OCI-LY7 (cell line): ENCODE measurements around the gene ZIC4. TPM values are rescaled to one million over a fixed set of nuclear protein-coding genes. Genes with fewer than 3 reads are reported as not detected.

Experiments
- BruUV-seq: library from RNA; stranded (reverse); fragments of 400-500 nt; replicated peaks from 2 replicates; lab custom pipeline; 2021; lab: Mats Ljungman, UMichigan
- CTCF ChIA-PET: fragments of 300-600 bp; sonication (Branson Sonifier 250); formaldehyde crosslinking; loops from one replicate; lab custom pipeline; 2022; ENCODE audit warnings: antibody characterized with exemption; ENCODE audit not compliant: unreplicated experiment; lab: Charles Lee
- POLR2A ChIA-PET: fragments of 300-600 bp; sonication (Branson Sonifier 250); formaldehyde crosslinking; loops from one replicate; lab custom pipeline; 2022; ENCODE audit warnings: antibody characterized with exemption; lab: Charles Lee
- DNase-seq: peaks from one replicate; pipeline ENCODE4 v3.0.0-alpha.2; 2015; ENCODE audit warnings: low spot score
- H2AFZ ChIP-seq: fragments of 200-600 bp; sonication (generic), shearing (Covaris generic); 2 replicates; pipeline ENCODE4 v1.6.1; 2014; ENCODE audit warnings: mild to moderate bottlenecking, antibody characterized with exemption, low read length, moderate library complexity
- H3K27ac ChIP-seq: fragments of 200-600 bp; sonication (generic); 2 replicates; pipeline ENCODE4 v1.5.1; 2014; ENCODE audit warnings: mixed run types, low read depth, mild to moderate bottlenecking, moderate library complexity, low read length, inconsistent platforms; ENCODE audit not compliant: poor library complexity, severe bottlenecking
- H3K36me3 ChIP-seq: fragments of 200-600 bp; sonication (generic); 2 replicates; pipeline ENCODE4 v1.6.1; 2014; ENCODE audit warnings: mild to moderate bottlenecking, antibody characterized with exemption, low read length, moderate library complexity, mixed read lengths; ENCODE audit not compliant: insufficient read depth
- H3K4me1 ChIP-seq: fragments of 200-600 bp; sonication (generic); 2 replicates; pipeline ENCODE4 v1.5.1; 2014; ENCODE audit warnings: mild to moderate bottlenecking, low read length; ENCODE audit not compliant: insufficient read depth, poor library complexity, severe bottlenecking
- H3K4me2 ChIP-seq: fragments of 200-600 bp; sonication (generic); 2 replicates; pipeline ENCODE4 v1.6.1; 2014; ENCODE audit warnings: mild to moderate bottlenecking, low read length
- H3K4me3 ChIP-seq: fragments of 200-600 bp; sonication (generic); 2 replicates; pipeline ENCODE4 v1.5.1; 2014; ENCODE audit warnings: mild to moderate bottlenecking, low read depth, low read length; ENCODE audit not compliant: poor library complexity, severe bottlenecking
- H3K79me2 ChIP-seq: fragments of 200-600 bp; sonication (generic); 2 replicates; pipeline ENCODE4 v1.6.1; 2016; ENCODE audit warnings: low read depth, mild to moderate bottlenecking, low read length, moderate library complexity, mixed read lengths; ENCODE audit not compliant: insufficient read depth
- H3K9me2 ChIP-seq: fragments of 200-600 bp; sonication (generic); 2 replicates; pipeline ENCODE4 v1.6.1; 2016; ENCODE audit warnings: mild to moderate bottlenecking, low read length, mixed read lengths; ENCODE audit not compliant: insufficient read depth
- H3K9me3 ChIP-seq: fragments of 200-600 bp; sonication (generic); 2 replicates; pipeline ENCODE4 v1.6.1; 2014; ENCODE audit warnings: mild to moderate bottlenecking, mixed run types, low read length, mixed read lengths
- H4K20me1 ChIP-seq: fragments of 200-600 bp; sonication (generic); 2 replicates; pipeline ENCODE4 v1.6.1; 2014; ENCODE audit warnings: mild to moderate bottlenecking, antibody characterized with exemption, low read length, moderate library complexity, mixed read lengths; ENCODE audit not compliant: insufficient read depth
- CTCF ChIP-seq: fragments of 200-600 bp; sonication (generic); conservative IDR thresholded peaks from 2 replicates; pipeline ENCODE4 v1.5.1; 2014; ENCODE audit warnings: mild to moderate bottlenecking, antibody characterized with exemption, low read length, moderate library complexity, mixed read lengths
- EZH2phosphoT487 ChIP-seq: fragments of 200-600 bp; sonication (generic); IDR thresholded peaks from 2 replicates; pipeline ENCODE4 v1.6.1; 2018; ENCODE audit warnings: low read depth, borderline replicate concordance, mild to moderate bottlenecking, mixed run types, antibody characterized with exemption, low read length, moderate library complexity, mixed read lengths
- intact Hi-C: fragments of 100-400 bp; cut with micrococcal nuclease; formaldehyde crosslinking; loops from one replicate; pipeline ENCODE4 v1.10.0; 2022; ENCODE audit not compliant: unreplicated experiment
- total RNA-seq, 2 experiments: library from RNA; depleted of rRNA in 1 of 2; stranded (reverse); fragments of >200 nt in 1 of 2; shearing (Covaris generic) in 1 of 2; gene quantifications; 2 replicates each; pipeline ENCODE4 v1.2.3, GENCODE V29; 2014 to 2022

ZIC4 gene
- total RNA-seq, 2 experiments from 2014 or later: not detected

DNA sequence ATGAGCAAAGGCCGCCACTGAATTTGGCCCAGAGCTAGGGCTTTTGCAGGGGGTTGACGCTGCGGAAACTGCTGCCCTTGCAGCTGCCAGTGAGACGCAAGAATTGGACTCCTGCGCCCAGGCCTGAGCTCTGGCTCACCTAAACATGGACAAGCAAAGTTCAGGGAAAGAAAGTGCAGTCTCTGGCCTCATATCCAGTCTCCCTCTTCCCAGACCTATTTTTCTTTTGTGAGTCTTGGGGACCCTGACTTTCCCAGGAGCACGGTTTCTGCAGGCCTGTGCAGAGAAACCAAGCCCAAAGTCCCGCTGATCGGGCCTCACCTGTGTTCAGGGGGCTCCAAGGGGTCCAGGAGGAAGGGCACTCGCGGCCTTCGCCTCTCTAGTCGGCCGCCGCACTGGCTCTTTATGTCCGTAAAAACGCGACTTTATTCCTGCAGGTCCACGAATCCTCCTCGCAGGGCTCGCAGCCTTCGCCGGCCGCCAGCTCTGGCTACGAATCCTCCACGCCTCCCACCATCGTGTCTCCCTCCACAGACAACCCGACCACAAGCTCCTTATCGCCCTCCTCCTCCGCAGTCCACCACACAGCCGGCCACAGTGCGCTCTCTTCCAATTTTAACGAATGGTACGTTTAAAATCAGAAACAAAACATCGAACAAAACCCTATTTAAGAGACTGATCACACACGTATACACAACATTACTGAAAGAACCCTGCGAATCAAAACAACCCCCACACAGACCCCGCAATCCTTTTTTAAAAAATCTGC is 6.8 kb upstream of the ZIC4 start:
- no TSS peak for BruUV-seq
- intact Hi-C loops: no loop called here
- Histone ChIP-seq H3K4me3 (no peak overlapping the region), H3K36me3 (no peaks in the 10 kb centered on the region), H3K4me1 (no peaks in the 10 kb centered on the region), H3K79me2 (no peaks in the 10 kb centered on the region), H3K9me3 (no peaks in the 10 kb centered on the region), H4K20me1 (no peaks in the 10 kb centered on the region), H3K27ac (no peak overlapping the region), H3K4me2 (no peak overlapping the region), H3K9me2 (no peaks in the 10 kb centered on the region), H2AFZ (no peak overlapping the region)
- ChIA-PET CTCF (no interaction called here), POLR2A (no interaction called here)
- TF ChIP-seq CTCF (no peak), EZH2phosphoT487 (no peak)
- no peak for DNase-seq

- no peak overlapping the region for H3K4me2 ChIP-seq
- intact Hi-C loops: no loop called here
- ChIA-PET POLR2A (no interaction called here), CTCF (no interaction called here)
- no peak for DNase-seq
- no peaks in the 10 kb centered on the region for H4K20me1 ChIP-seq
- no peak for TF ChIP-seq EZH2phosphoT487
- no peak for TF ChIP-seq CTCF
- H3K9me3 ChIP-seq: no peaks in the 10 kb centered on the region
- no peak overlapping the region for H2AFZ ChIP-seq
- H3K27ac ChIP-seq: no peak overlapping the region
- no TSS peak for BruUV-seq
- H3K4me1 ChIP-seq: no peaks in the 10 kb centered on the region
- H3K36me3 ChIP-seq: no peaks in the 10 kb centered on the region
- no peak overlapping the region for H3K4me3 ChIP-seq
- no peaks in the 10 kb centered on the region for H3K79me2 ChIP-seq
- H3K9me2 ChIP-seq: no peaks in the 10 kb centered on the region
These were observed 6.0 kb upstream of the ZIC4 start for GRCh38 chr3:147412261-147412916.

DNA sequence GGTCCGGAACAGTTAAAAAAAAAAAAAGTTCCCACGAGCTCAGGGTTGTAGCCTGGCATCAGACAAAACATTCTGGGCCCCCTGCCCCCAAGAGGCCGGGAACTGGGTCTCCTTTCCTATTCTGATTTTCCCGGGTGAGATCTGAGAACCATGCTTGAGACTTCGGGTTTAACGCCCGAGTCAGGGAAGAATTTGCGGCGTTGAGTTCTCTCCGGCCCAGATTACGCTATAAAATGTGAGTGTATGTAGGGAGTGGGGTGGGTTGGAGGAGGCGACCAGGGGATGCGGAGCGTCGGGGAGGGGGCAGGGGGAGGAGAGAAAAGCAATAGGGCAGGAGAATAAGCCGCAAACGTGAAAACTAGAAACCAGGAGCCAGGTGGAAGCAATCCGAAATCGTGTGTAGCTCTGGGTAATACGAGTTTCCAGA is 5.5 kb upstream of the ZIC4 start:
- Histone ChIP-seq H3K4me2 (no peak overlapping the region), H3K79me2 (no peaks in the 10 kb centered on the region), H3K9me3 (no peaks in the 10 kb centered on the region), H4K20me1 (no peaks in the 10 kb centered on the region), H3K4me1 (no peaks in the 10 kb centered on the region), H2AFZ (no peak overlapping the region), H3K27ac (no peak overlapping the region), H3K9me2 (no peaks in the 10 kb centered on the region), H3K4me3 (no peak overlapping the region), H3K36me3 (no peaks in the 10 kb centered on the region)
- intact Hi-C loops: no loop called here
- TF ChIP-seq CTCF (no peak), EZH2phosphoT487 (no peak)
- BruUV-seq: no TSS peak
- POLR2A ChIA-PET: no interaction called here
- no peak for DNase-seq
- CTCF ChIA-PET: no interaction called here
